SK-N-SH (cell line): ENCODE data around the gene PBXIP1. TPM values are rescaled to one million over a fixed set of nuclear protein-coding genes. Genes with fewer than 3 reads are reported as not detected.

Experiments
- CTCF ChIA-PET: fragments of 300-600, 350-600 bp; formaldehyde crosslinking; extraction: SDS; loops from one replicate; lab custom pipeline; 2021; lab: Yijun Ruan, JAX
- POLR2A ChIA-PET: fragments of 350-600 bp; sonication (Branson Sonifier 250); formaldehyde crosslinking; extraction: SDS; loops from one replicate; lab custom pipeline; 2020; ENCODE audit warnings: antibody characterized with exemption, inconsistent platforms; lab: Yijun Ruan, JAX
- DNase-seq: peaks from one replicate; pipeline ENCODE4 v3.0.0; 2012
- H2AFZ ChIP-seq: fragments of 200-600 bp; sonication (generic); 2 replicates; pipeline ENCODE4 v1.8.1; 2016; ENCODE audit warnings: antibody characterized with exemption, mild to moderate bottlenecking, low read depth
- H3F3A ChIP-seq: fragments of 200-600 bp; sonication (generic); replicated peaks from 2 replicates; pipeline ENCODE3; 2016; ENCODE audit warnings: antibody characterized with exemption, mild to moderate bottlenecking; ENCODE audit not compliant: insufficient read depth
- H3K27ac ChIP-seq, 2 experiments: fragments of 200-500 bp in 1 of 2; fragments of 200-600 bp in 1 of 2; sonication (Bioruptor generic) in 1 of 2; sonication (generic), shearing (Covaris generic) in 1 of 2; 2 replicates each; pipeline versions ENCODE4 v1.5.1 to v1.6.1; 2014 to 2016; ENCODE audit warnings: low read depth in 2 of 2, inconsistent platforms in 1 of 2, low read length in 1 of 2, mild to moderate bottlenecking in 1 of 2, mixed read lengths in 1 of 2
- H3K27me3 ChIP-seq: fragments of 200-600 bp; sonication (generic), shearing (Covaris generic); 2 replicates; pipeline ENCODE4 v1.6.1; 2016; ENCODE audit warnings: mixed run types; ENCODE audit not compliant: insufficient read depth
- H3K36me3 ChIP-seq, 2 experiments: fragments of 200-500 bp in 1 of 2; fragments of 200-600 bp in 1 of 2; sonication (Bioruptor generic) in 1 of 2; sonication (generic) in 1 of 2; replicated peaks in 1 of 2; 2 replicates each; pipeline versions ENCODE3 to v1.5.1; 2014 to 2016; ENCODE audit warnings: low read length in 1 of 2, mild to moderate bottlenecking in 1 of 2; ENCODE audit not compliant: insufficient read depth in 2 of 2, control insufficient read depth in 1 of 2
- H3K4me1 ChIP-seq, 2 experiments: fragments of 200-500 bp in 1 of 2; fragments of 200-600 bp in 1 of 2; sonication (Bioruptor generic) in 1 of 2; sonication (generic), shearing (Covaris generic) in 1 of 2; 2 replicates each; pipeline versions ENCODE4 v1.5.1 to v1.6.1; 2014 to 2016; ENCODE audit warnings: low read depth in 1 of 2, low read length in 1 of 2, mixed run types in 1 of 2; ENCODE audit not compliant: insufficient read depth in 2 of 2, control insufficient read depth in 1 of 2
- H3K4me2 ChIP-seq: fragments of 200-600 bp; sonication (generic), shearing (Covaris generic); 2 replicates; pipeline ENCODE4 v1.6.1; 2017; ENCODE audit warnings: mixed run types
- H3K4me3 ChIP-seq, 2 experiments: fragments of 200-500 bp in 1 of 2; fragments of 200-600 bp in 1 of 2; sonication (Bioruptor generic) in 1 of 2; sonication (generic), shearing (Covaris generic) in 1 of 2; 2 replicates each; pipeline versions ENCODE4 v1.5.1 to v1.8.1; 2014 to 2016; ENCODE audit warnings: low read depth in 2 of 2, inconsistent platforms in 1 of 2, low read length in 1 of 2, mild to moderate bottlenecking in 1 of 2, mixed read lengths in 1 of 2, moderate library complexity in 1 of 2
- H3K79me2 ChIP-seq: fragments of 200-600 bp; sonication (generic); 2 replicates; pipeline ENCODE4 v1.8.1; 2017; ENCODE audit warnings: mild to moderate bottlenecking; ENCODE audit not compliant: insufficient read depth
- H3K9ac ChIP-seq: fragments of 200-600 bp; sonication (generic); 2 replicates; pipeline ENCODE4 v1.6.1; 2017; ENCODE audit warnings: mixed run types
- H3K9me2 ChIP-seq: fragments of 200-600 bp; sonication (generic); 2 replicates; pipeline ENCODE4 v1.6.1; 2017; ENCODE audit warnings: mixed run types
- H3K9me3 ChIP-seq: fragments of 200-600 bp; sonication (generic); 2 replicates; pipeline ENCODE4 v1.6.1; 2017; ENCODE audit warnings: mixed run types, mild to moderate bottlenecking, moderate library complexity
- H4K20me1 ChIP-seq: fragments of 200-600 bp; sonication (generic); 2 replicates; pipeline ENCODE4 v1.6.1; 2017; ENCODE audit warnings: mild to moderate bottlenecking, mixed run types; ENCODE audit not compliant: insufficient read depth
- CHD2 ChIP-seq: fragments of 150-350 bp; IDR thresholded peaks from 2 replicates; pipeline ENCODE4 v1.6.1; 2018; ENCODE audit warnings: low read length; ENCODE audit not compliant: partially characterized antibody
- EP300 ChIP-seq, 2 experiments: IDR thresholded peaks; 2 replicates each; pipeline versions ENCODE4 v1.4.0 to v1.6.1; 2012; ENCODE audit warnings: borderline replicate concordance in 1 of 2, low read depth in 1 of 2, low read length in 1 of 2
- EZH2phosphoT487 ChIP-seq: fragments of 200-600 bp; sonication (generic); IDR thresholded peaks from 2 replicates; pipeline ENCODE4 v1.6.1; 2017; ENCODE audit warnings: low read depth, mixed run types, mild to moderate bottlenecking, antibody characterized with exemption, moderate library complexity, borderline replicate concordance
- FOSL2 ChIP-seq: IDR thresholded peaks from 2 replicates; pipeline ENCODE4 v1.4.0; 2012; ENCODE audit warnings: low read depth, mild to moderate bottlenecking, moderate library complexity, borderline replicate concordance
- FOXJ3 ChIP-seq: sonication (generic); formaldehyde crosslinking; IDR thresholded peaks from 2 replicates; pipeline ENCODE4 v1.5.1; 2020; ENCODE audit warnings: mild to moderate bottlenecking, missing genetic modification reagents
- GATA2 ChIP-seq: sonication (generic); formaldehyde crosslinking; IDR thresholded peaks from 2 replicates; pipeline ENCODE4 v1.5.0; 2020; ENCODE audit warnings: mild to moderate bottlenecking, missing genetic modification reagents
- JUND ChIP-seq: IDR thresholded peaks from 2 replicates; pipeline ENCODE4 v1.4.0; 2012
- MAX ChIP-seq: IDR thresholded peaks from 2 replicates; pipeline ENCODE4 v1.4.0; 2012; ENCODE audit warnings: low read depth
- MEF2A ChIP-seq: IDR thresholded peaks from 2 replicates; pipeline ENCODE4 v1.4.0; 2012; ENCODE audit warnings: low read depth, borderline replicate concordance
- NRF1 ChIP-seq: IDR thresholded peaks from 2 replicates; pipeline ENCODE4 v1.6.1; 2012; ENCODE audit warnings: low read depth, mild to moderate bottlenecking, low read length
- PBX3 ChIP-seq: IDR thresholded peaks from 2 replicates; pipeline ENCODE4; 2012
- POLR2AphosphoS5 ChIP-seq: IDR thresholded peaks from 2 replicates; pipeline ENCODE4 v1.6.1; 2012; ENCODE audit warnings: low read depth, low read length
- RCOR1 ChIP-seq: fragments of 150-350 bp; IDR thresholded peaks from 2 replicates; pipeline ENCODE4 v1.6.1; 2017; ENCODE audit warnings: antibody characterized with exemption, low read length
- REST ChIP-seq: IDR thresholded peaks from 2 replicates; pipeline ENCODE4 v1.6.1; 2012; ENCODE audit warnings: mild to moderate bottlenecking, low read depth, low read length, moderate library complexity
- RFX5 ChIP-seq: IDR thresholded peaks from 2 replicates; pipeline ENCODE4 v1.6.1; 2012; ENCODE audit warnings: mild to moderate bottlenecking, improper control_type of control experiment, low read length
- SIN3A ChIP-seq: IDR thresholded peaks from 2 replicates; pipeline ENCODE4 v1.6.1; 2012; ENCODE audit warnings: low read depth, mild to moderate bottlenecking, low read length, moderate library complexity, borderline replicate concordance
- TAF1 ChIP-seq: IDR thresholded peaks from 2 replicates; pipeline ENCODE4 v1.6.1; 2012; ENCODE audit warnings: low read depth, mild to moderate bottlenecking, low read length, moderate library complexity, borderline replicate concordance
- USF1 ChIP-seq: IDR thresholded peaks from 2 replicates; pipeline ENCODE4 v1.4.0; 2012; ENCODE audit warnings: low read depth, borderline replicate concordance
- ZBTB33 ChIP-seq: IDR thresholded peaks from 2 replicates; pipeline ENCODE4 v1.4.0; 2012; ENCODE audit warnings: low read depth, borderline replicate concordance
- WGBS: methylation state at CpG from one replicate; pipeline ENCODE4 v1.1.6; 2017; ENCODE audit warnings: low lambda C conversion rate; 5-methylcytosine and 5-hydroxymethylcytosine counted together
- polyA plus RNA-seq, 3 experiments: library from polyadenylated mRNA; depleted of rRNA; stranded (reverse); fragments of >200 nt; gene quantifications; 2 replicates each; pipeline ENCODE4 v1.2.3, GENCODE V29; 2012

PBXIP1 gene
- polyA plus RNA-seq, 1 of the 3 experiments (the other 2 are of a cell fraction): 55.9 TPM

- TF ChIP-seq POLR2AphosphoS5: no peak
- no peak for TF ChIP-seq MEF2A
- TF ChIP-seq NRF1: no peak
- TF ChIP-seq USF1: no peak
- TF ChIP-seq JUND: no peak
- TF ChIP-seq MAX: no peak
- TF ChIP-seq FOSL2: no peak
- no peak for TF ChIP-seq PBX3
- TF ChIP-seq TAF1: no peak
- no peak for TF ChIP-seq ZBTB33
- TF ChIP-seq EP300 (IDR thresholded peaks at IDR 0.05; ENCODE audit: borderline replicate concordance in 1 of 2, low read depth in 1 of 2, low read length in 1 of 2): no peak
- no peak for TF ChIP-seq EZH2phosphoT487
- no peak for TF ChIP-seq FOXJ3 (CRISPR knock-in tag)
- TF ChIP-seq REST: no peak
- TF ChIP-seq SIN3A: no peak
- no peak for TF ChIP-seq CHD2
- no peak for TF ChIP-seq RFX5
- no peak for TF ChIP-seq RCOR1
- TF ChIP-seq GATA2 (CRISPR knock-in tag): no peak
- TF ChIP-seq, all 33 proteins: peak for 0
- Histone ChIP-seq H3F3A (no peaks in the 10 kb centered on the region), H3K27ac (no peak overlapping the region), H3K4me3 (no peak overlapping the region), H3K9me2 (no peaks in the 10 kb centered on the region), H3K9me3 (no peaks in the 10 kb centered on the region), H3K27me3 (peaks cover 12% of the 10 kb centered on the region), H4K20me1 (no peaks in the 10 kb centered on the region), H3K79me2 (no peaks in the 10 kb centered on the region), H3K4me2 (no peak overlapping the region), H3K4me1 (peaks cover 0 to 9% of the 10 kb centered on the region in 2 experiments; a peak in 2 of 4 replicates), H3K9ac (no peak overlapping the region), H3K36me3 (no peaks in the 10 kb centered on the region), H2AFZ (no peak overlapping the region)
- ChIA-PET POLR2A (no interaction called here), CTCF (interaction anchor here (1.2 to 1.3 kb wide), 3 partner anchors 14 to 48 kb away, joined by 4 to 6 read pairs (median 4); no protein-coding TSS in a partner anchor)
- 42% methylated on average over 7 of the region's 7 CpGs for WGBS
- peak; percentile 37 for DNase-seq
Observed at GRCh38 chr1:154895798-154896197, 60.1 kb downstream of the PBXIP1 start.
